ENCODE data around the gene PALS2.

Gene PALS2

DNA sequence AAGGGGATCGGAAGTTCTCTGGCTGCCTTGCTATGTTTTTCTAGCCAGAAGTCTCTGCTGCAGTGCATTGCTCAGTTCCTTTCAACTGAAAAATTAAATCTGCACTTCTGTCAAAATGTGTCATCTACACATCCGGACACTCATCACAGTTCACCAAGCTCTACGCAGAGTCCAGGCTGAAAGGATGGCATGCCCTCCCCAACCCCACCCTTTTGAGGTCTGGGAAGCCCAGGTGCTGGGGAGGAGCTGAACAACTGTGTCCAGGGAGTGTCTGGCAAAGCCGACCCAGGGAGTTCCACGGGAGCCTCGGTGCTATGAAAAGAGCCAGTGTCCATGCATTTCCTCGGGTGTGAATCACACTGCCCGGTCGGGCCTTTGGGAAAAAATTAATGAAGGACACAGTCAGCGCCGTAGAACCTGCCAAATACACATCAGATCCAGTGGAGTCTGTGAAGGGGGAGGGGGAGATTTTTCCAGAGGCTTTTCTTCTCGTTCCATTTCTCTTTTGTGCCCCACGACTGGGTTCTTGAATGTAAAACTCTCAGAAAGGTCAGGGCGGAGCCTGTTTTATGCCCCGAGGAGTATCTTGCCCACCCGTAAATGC lies 757 bp upstream of the PALS2 start:
- TF ChIP-seq, protein P1, sequence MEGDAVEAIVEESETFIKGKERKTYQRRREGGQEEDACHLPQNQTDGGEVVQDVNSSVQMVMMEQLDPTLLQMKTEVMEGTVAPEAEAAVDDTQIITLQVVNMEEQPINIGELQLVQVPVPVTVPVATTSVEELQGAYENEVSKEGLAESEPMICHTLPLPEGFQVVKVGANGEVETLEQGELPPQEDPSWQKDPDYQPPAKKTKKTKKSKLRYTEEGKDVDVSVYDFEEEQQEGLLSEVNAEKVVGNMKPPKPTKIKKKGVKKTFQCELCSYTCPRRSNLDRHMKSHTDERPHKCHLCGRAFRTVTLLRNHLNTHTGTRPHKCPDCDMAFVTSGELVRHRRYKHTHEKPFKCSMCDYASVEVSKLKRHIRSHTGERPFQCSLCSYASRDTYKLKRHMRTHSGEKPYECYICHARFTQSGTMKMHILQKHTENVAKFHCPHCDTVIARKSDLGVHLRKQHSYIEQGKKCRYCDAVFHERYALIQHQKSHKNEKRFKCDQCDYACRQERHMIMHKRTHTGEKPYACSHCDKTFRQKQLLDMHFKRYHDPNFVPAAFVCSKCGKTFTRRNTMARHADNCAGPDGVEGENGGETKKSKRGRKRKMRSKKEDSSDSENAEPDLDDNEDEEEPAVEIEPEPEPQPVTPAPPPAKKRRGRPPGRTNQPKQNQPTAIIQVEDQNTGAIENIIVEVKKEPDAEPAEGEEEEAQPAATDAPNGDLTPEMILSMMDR (conservative IDR thresholded peaks at IDR 0.05; ENCODE audit: low read depth, low read length) = no peak
- Histone ChIP-seq H2AFZ (ENCODE audit: low read depth) (peak overlapping the region; percentile 99), H3K36me3 (ENCODE audit: insufficient read depth) (no peaks in the 10 kb centered on the region), H3K27me3 (ENCODE audit: insufficient read depth, low read depth) (no peaks in the 10 kb centered on the region), H3K4me1 (ENCODE audit: low read depth, poor library complexity, severe bottlenecking) (peaks cover 36% of the 10 kb centered on the region), H3K4me2 (peak overlapping the region; percentile 92), H3K9ac (peak overlapping the region; percentile 56; the same call in 1 of the 2 replicates), H3K79me2 (ENCODE audit: insufficient read depth, low read depth) (peaks cover 37% of the 10 kb centered on the region), H3K4me3 (IDR thresholded peaks at IDR 0.05; ENCODE audit: insufficient read depth, low read depth, low read length) (no peak overlapping the region), H4K20me1 (ENCODE audit: insufficient read depth) (peaks cover 26% of the 10 kb centered on the region), H3K27ac (no peak overlapping the region)

DNA sequence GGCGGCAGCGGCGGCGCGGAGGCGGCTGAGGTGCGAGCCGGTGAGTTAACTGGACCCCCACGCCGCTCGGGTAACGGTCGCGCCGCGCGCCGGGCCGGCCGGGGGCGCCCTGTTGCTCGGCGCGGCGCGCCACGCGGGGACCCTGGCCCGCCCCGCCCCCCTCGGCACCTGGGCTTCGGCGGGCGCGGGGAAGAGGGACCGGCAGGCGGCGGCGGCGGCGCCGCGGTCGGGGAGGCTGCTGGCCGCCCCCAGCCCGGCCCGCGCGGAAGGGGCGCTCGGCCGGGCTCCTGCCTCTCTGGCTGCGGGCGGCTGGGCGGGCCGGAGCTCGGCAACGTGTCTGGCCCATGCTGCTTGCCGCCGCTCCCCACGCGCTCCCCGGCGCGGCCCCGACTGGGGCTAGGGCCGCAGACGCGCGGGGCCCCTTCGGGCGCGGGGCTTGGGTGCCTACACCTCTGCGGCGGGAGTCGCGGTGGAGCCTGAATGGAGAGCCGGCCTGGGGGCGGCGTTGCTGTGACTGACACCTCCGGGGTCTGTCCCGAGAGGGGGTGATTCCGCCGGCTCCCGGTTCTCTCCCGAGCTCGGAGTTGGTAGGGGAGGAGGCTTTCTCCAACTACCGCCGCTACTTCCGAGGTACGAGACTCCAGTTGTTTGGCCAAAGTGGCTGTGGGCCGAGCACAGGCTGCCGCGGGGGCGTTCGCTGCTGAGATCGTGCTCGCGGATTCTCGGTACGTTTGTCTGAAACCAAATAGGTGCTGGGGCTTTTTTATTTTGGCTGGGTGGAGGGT lies 494 bp downstream of the PALS2 start:
- Histone ChIP-seq H4K20me1 (ENCODE audit: insufficient read depth) (peaks cover 38% of the 10 kb centered on the region), H3K79me2 (ENCODE audit: insufficient read depth, low read depth) (peaks cover 49% of the 10 kb centered on the region), H2AFZ (ENCODE audit: low read depth) (peak overlapping the region; percentile 58; the same call in 1 of the 2 replicates), H3K4me3 (IDR thresholded peaks at IDR 0.05; ENCODE audit: insufficient read depth, low read depth, low read length) (peak overlapping the region; percentile 26), H3K4me1 (ENCODE audit: low read depth, poor library complexity, severe bottlenecking) (peaks cover 47% of the 10 kb centered on the region), H3K4me2 (peak overlapping the region; percentile 49), H3K27me3 (ENCODE audit: insufficient read depth, low read depth) (no peaks in the 10 kb centered on the region), H3K9ac (peak overlapping the region; percentile 81), H3K36me3 (ENCODE audit: insufficient read depth) (no peaks in the 10 kb centered on the region), H3K27ac (peak overlapping the region; percentile 79)
- TF ChIP-seq, protein P1 (conservative IDR thresholded peaks at IDR 0.05; ENCODE audit: low read depth, low read length) = no peak; the same call in 1 of the 2 replicates

DNA sequence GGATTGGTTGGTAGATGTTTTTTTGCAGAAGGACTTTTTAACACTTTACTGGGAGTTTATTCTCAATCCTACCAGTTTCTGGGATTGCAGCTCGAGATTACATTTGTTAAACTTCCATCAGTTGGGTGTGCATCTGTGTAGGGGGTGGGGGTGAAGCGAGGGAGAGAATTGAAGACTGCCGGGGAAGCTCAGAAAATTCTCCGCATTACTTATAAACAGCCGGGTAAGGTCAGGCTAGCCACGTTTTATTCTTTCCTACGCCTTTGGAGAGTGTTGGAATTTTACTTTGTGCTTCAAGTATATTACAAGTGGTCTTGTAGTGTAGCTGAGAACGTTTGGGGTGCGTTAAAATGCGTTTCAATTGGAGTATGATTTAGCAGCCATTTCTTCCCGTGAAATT lies 1.1 kb downstream of the PALS2 start:
- Histone ChIP-seq H3K4me3 (IDR thresholded peaks at IDR 0.05; ENCODE audit: insufficient read depth, low read depth, low read length) (peak overlapping the region; percentile 26), H4K20me1 (ENCODE audit: insufficient read depth) (peaks cover 44% of the 10 kb centered on the region), H3K79me2 (ENCODE audit: insufficient read depth, low read depth) (peaks cover 56% of the 10 kb centered on the region), H3K4me2 (peak overlapping the region; percentile 49), H3K27ac (peak overlapping the region; percentile 79), H3K36me3 (ENCODE audit: insufficient read depth) (no peaks in the 10 kb centered on the region), H3K27me3 (ENCODE audit: insufficient read depth, low read depth) (no peaks in the 10 kb centered on the region), H2AFZ (ENCODE audit: low read depth) (peak overlapping the region; percentile 58; the same call in 1 of the 2 replicates), H3K4me1 (ENCODE audit: low read depth, poor library complexity, severe bottlenecking) (peaks cover 53% of the 10 kb centered on the region), H3K9ac (peak overlapping the region; percentile 81)
- TF ChIP-seq, protein P1 (conservative IDR thresholded peaks at IDR 0.05; ENCODE audit: low read depth, low read length) = no peak

DNA sequence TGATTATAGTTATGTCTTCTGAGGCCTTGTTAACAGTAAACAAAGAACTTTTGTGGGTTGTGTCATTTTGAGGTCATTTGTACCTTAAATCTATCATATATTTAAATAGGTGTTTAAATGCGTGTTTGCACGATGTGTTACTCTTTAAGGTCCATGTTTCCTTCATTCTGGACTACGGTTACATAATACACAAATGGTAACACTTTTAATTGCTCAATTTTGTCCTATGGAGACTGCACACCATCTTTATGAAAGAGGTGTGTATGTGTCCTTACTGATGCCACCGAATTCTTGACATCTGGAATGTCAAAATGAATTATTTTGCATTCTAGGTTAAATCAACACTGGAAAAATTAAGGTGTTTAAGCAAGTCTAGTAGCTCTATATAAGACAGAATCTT lies 1.7 kb downstream of the PALS2 start:
- H3K27ac ChIP-seq = peak overlapping the region; percentile 79; the same call in 1 of the 2 replicates
- no peaks in the 10 kb centered on the region for H3K36me3 ChIP-seq (ENCODE audit: insufficient read depth)
- peaks cover 61% of the 10 kb centered on the region for H3K79me2 ChIP-seq (ENCODE audit: insufficient read depth, low read depth)
- peak overlapping the region; percentile 14 for H3K4me3 ChIP-seq (IDR thresholded peaks at IDR 0.05; ENCODE audit: insufficient read depth, low read depth, low read length)
- H4K20me1 ChIP-seq (ENCODE audit: insufficient read depth) = peaks cover 49% of the 10 kb centered on the region
- H3K4me1 ChIP-seq (ENCODE audit: low read depth, poor library complexity, severe bottlenecking) = peaks cover 59% of the 10 kb centered on the region
- no peaks in the 10 kb centered on the region for H3K27me3 ChIP-seq (ENCODE audit: insufficient read depth, low read depth)
- peak overlapping the region; percentile 81; the same call in 1 of the 2 replicates for H3K9ac ChIP-seq
- H3K4me2 ChIP-seq = peak overlapping the region; percentile 49
- H2AFZ ChIP-seq (ENCODE audit: low read depth) = no peak overlapping the region
- TF ChIP-seq, protein P1 (conservative IDR thresholded peaks at IDR 0.05; ENCODE audit: low read depth, low read length) = no peak
